Suprapubic skin (tissue), 4 donors: ENCODE results near the gene RTTN.

ENCODE experiments used
- EP300 ChIP-seq: sonication (generic); formaldehyde crosslinking; IDR thresholded peaks from one replicate; pipeline ENCODE4 v1.6.1; 2017; ENCODE audit warnings: antibody characterized with exemption
- POLR2A ChIP-seq, 2 donors: fragments of 450-650 bp; IDR thresholded peaks; one replicate each; pipeline ENCODE4 v1.6.1; 2017; ENCODE audit warnings: antibody characterized with exemption in 2 of 2, mild to moderate bottlenecking in 2 of 2, moderate library complexity in 2 of 2
- POLR2AphosphoS5 ChIP-seq, 3 donors: sonication (generic); formaldehyde crosslinking; IDR thresholded peaks; one replicate each; pipeline ENCODE4 v1.6.1; 2017; ENCODE audit warnings: antibody characterized with exemption in 3 of 3
- TF ChIP-seq, protein P1 (sequence below), 2 donors: fragments of 200-600 bp in 1 of 2; fragments of 450-650 bp in 1 of 2; sonication (generic) in 1 of 2; IDR thresholded peaks; one replicate each; pipeline ENCODE4 v1.5.1; 2016 to 2019; ENCODE audit warnings: antibody characterized with exemption in 2 of 2, mild to moderate bottlenecking in 1 of 2, moderate library complexity in 1 of 2

- TF ChIP-seq, protein P1, sequence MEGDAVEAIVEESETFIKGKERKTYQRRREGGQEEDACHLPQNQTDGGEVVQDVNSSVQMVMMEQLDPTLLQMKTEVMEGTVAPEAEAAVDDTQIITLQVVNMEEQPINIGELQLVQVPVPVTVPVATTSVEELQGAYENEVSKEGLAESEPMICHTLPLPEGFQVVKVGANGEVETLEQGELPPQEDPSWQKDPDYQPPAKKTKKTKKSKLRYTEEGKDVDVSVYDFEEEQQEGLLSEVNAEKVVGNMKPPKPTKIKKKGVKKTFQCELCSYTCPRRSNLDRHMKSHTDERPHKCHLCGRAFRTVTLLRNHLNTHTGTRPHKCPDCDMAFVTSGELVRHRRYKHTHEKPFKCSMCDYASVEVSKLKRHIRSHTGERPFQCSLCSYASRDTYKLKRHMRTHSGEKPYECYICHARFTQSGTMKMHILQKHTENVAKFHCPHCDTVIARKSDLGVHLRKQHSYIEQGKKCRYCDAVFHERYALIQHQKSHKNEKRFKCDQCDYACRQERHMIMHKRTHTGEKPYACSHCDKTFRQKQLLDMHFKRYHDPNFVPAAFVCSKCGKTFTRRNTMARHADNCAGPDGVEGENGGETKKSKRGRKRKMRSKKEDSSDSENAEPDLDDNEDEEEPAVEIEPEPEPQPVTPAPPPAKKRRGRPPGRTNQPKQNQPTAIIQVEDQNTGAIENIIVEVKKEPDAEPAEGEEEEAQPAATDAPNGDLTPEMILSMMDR (IDR thresholded peaks at IDR 0.05) = no peak
- TF ChIP-seq POLR2A (IDR thresholded peaks at IDR 0.05) (no peak), EP300 (no peak), POLR2AphosphoS5 (IDR thresholded peaks at IDR 0.05) (no peak)
These were observed 63.5 kb downstream of the RTTN start for GRCh38 chr18:70142001-70142400.
